ENCODE results near the gene PRDX3.
"Not testable (repeated sequence)": the region's sequence is repeated elsewhere in the genome, so short reads cannot be mapped to it uniquely, and the experiment has no call there.

PRDX3 gene

GRCh38 chr10:119161680-119162451, 16.7 kb downstream of the PRDX3 start:
- DNase-seq = no peak

- DNase-seq = no peak
Measured at GRCh38 chr10:119159332-119159731, 19.3 kb downstream of the PRDX3 start.

DNA sequence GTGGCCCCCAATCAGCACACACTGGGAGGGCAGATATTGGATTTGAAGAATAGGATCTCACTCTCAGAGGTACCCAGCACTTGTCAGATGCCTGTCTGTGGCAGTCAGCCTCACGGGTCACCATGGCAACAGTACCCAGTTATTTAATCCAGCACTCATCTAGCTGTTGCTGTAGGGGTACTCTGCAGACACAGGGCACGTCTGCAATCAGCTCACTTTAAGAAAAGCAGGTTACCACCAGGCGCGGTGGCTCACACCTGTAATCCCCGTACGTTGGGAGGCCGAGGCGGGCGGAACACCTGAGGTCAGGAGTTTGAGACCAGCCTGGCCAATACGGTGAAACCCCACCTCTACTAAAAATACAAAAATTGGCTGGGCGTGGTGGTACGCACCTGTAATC, 25.0 kb downstream of the PRDX3 start:
- DNase-seq = no peak

DNA sequence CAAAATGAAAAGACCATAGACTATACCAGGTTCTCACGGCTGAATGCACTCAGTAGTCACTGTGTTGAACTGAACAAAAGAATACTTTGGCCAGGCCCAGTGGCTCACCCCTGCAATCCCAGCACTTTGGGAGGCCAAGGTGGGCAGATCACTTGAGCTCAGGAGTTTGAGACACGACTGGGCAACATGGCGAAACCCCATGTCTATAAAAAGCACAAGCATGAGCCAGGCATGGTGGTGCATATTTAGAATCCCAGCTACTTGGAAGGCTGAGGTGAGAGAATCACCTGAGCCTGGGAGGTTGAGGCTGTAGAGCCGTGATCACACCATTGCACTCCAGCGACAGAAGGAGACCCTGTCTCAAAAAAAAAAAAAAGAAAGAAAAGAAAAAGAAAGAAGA, 25.6 kb downstream of the PRDX3 start:
- no peak for DNase-seq

DNA sequence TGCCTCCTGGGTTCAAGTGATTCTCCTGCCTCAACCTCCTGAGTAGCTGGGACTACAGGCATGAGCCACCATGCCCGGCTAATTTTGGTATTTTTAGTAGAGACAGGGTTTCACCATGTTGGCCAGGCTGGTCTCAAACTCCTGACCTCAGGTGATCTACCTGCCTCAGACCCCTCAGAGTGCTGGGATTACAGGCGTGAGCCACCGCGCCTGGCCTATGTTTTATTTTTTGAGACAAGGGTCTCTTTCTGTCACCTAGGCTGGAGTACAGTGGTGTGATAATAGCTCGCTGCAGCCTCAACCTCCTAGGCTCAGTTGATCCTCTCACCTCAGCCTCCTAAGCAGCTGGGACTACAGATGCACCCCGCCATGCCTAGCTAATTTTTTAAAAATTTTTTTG, 27.0 kb downstream of the PRDX3 start:
- DNase-seq = not testable (repeated sequence)

DNA sequence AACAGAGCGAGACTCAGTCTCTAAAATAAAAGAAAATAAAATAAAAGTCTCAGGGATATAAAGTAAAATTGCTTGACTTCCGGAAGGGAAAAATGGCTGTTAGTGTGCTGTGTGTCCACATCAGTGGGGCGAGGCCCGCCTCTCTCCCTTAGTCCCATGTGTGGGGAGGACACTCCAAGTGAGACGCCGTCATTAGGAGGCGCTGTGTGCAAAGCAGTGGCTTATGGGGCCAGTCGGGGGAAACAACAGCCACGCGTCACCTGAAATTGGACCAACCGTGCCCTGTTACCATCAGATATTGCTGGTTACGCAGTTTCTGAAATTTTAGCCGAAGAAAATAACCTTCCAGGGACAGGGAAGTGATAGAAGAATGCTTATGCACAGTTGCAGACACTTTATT, 28.9 kb downstream of the PRDX3 start:
- DNase-seq = no peak

DNA sequence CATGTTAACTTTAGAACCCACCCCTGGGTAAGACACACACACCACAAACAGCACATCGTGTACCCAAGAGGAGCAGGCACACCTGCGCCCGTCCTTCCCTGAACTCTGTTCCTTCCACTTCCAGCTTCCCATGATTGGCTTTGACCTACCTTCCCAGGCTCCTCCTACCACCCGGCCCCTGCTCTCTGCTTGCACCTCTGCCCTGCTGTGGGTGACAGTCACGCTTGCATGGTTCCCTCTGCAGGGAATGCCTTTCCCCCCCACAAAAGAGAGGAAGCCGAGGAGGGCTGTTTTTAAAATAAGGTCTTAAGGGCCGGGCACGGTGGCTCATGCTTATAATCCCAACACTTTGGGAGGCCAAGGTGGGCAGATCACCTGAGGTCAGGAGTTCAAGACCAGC, 29.5 kb downstream of the PRDX3 start:
- DNase-seq = no peak

GRCh38 chr10:119143657-119144056, 35.0 kb downstream of the PRDX3 start:
- no peak for DNase-seq

GRCh38 chr10:119140603-119141245, 37.9 kb downstream of the PRDX3 start:
- no peak for DNase-seq

- peak in 1 of 2 donors; percentile 9 for DNase-seq
Measured at GRCh38 chr10:119139464-119140067, 39.0 kb downstream of the PRDX3 start.

GRCh38 chr10:119138346-119139306, 40.0 kb downstream of the PRDX3 start:
- no peak for DNase-seq

GRCh38 chr10:119137878-119138277, 40.7 kb downstream of the PRDX3 start:
- not testable (repeated sequence) for DNase-seq

DNA sequence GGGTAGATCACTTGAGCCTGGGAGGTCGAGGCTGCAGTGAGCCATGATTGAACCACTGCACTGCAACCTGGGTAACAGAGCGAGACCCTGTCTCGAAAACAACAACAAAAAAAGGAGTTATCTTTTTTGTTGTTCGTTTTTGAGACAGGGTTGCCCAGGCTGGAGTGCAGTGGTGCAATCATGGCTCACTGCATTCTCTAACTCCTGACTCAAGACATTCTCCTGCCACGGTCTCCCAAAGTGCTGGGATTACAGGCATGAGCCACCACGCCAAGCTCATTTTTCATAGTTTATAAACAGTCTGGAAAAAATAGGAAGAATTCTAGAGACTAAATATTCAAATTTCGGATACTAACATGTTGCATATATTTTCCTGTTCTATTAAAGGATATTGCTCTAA, 42.5 kb downstream of the PRDX3 start:
- DNase-seq = no peak

DNA sequence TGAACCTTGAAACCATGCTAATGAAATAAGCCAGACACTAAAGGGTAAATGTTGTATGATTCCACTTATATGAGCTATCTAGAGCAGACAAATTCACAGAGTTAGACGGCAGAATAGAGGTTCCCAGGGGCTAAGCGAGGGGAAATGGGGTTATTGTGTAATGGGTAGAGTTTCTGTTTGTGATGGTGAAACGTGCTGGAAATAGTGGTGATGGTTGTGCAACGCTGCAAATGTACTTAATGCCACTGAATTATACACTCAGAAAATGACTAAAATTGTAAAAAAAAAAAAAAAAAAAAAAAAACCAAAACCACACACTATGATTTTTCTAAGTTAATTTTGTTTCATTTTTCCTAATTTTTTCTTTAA, 43.1 kb downstream of the PRDX3 start:
- no peak for DNase-seq

GRCh38 chr10:119133949-119134348, 44.7 kb downstream of the PRDX3 start:
- DNase-seq = no peak

- peak; percentile 34 to 53 for DNase-seq
Measured at GRCh38 chr10:119132521-119133345, 45.9 kb downstream of the PRDX3 start.

GRCh38 chr10:119131512-119132240, 46.9 kb downstream of the PRDX3 start:
- peak in 1 of 2 donors; percentile 35 for DNase-seq

GRCh38 chr10:119129721-119130120, 48.9 kb downstream of the PRDX3 start:
- DNase-seq = no peak

DNA sequence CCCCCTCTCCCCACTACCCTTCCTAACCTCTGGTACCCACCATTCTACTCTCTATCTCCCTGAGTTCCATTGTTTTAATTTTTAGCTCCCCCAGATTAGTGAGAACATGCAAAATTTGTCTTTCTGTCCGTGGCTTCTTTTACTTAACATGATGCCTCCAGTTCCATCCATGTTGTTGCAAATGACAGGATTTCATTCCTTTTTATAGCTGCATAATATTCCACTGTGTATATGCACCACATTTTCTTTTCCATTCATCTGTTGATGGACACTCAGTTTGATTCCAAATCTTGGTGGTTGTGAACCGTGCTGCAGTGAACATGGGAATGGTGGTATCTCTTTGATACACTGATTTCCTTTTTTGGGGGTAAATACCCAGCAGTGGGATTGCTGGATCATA, 52.7 kb downstream of the PRDX3 start:
- no peak for DNase-seq

DNA sequence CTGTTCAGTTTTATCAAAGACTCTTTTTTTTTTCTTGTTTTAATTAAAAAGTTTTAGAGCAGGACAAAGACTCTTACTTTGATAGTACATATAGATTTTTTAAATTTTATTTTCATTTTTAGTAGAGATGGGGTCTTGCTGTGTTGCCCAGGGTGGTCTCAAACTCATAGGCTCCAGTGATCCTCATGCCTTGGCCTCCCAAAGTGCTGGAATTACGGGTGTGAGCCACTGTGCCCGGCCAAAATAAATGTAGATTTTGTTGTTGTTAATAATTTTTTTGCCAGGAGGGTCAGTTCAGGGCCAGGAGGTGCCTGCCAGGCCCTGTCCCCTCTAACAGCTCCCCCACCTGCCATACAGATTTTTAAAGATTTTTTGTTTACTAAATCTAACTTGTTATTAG, 57.7 kb downstream of the PRDX3 start:
- DNase-seq = no peak

DNA sequence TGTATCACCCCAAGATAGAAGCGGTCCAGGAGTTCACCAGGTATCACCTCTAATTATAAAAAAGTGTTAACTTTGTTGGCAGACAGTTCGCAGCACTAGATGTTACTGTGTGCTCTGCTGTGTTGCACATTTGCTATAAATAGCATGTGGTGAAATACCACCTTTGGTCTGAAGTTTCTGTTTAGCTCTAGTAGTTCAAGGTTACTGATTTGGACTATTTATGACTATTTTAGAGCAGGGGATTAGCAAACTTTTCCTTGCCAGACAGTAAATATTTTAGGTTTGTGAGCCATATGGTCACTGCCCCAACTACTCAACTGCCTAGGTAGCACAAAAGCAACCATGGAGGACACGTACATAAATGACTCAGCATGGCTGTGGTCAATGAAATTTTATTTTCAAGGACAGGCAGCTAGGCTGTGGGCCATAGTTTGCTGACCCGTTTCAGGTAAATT, 58.2 kb downstream of the PRDX3 start:
- no peak for DNase-seq

Data from hippocampal formation (tissue), 2 donors.